Activated T-cell treated with anti-CD3 and anti-CD28 coated beads, Interleukin-2, amount 50 U/mL, for 24 hours (primary cell): ENCODE results near the gene PPP1R13L.

Source experiments
- DNase-seq: peaks from one replicate; pipeline ENCODE4 v3.0.0-alpha.2; 2020
- H3K27ac Mint-ChIP-seq: 2 replicates; pipeline ENCODE4 v1.8.0; 2020; ENCODE audit warnings: mild to moderate bottlenecking, mixed read lengths
- H3K27me3 Mint-ChIP-seq: 2 replicates; pipeline ENCODE4 v1.8.0; 2020; ENCODE audit warnings: mixed read lengths
- H3K36me3 Mint-ChIP-seq: 2 replicates; pipeline ENCODE4 v1.8.0; 2020; ENCODE audit warnings: low read depth, mixed read lengths
- H3K4me1 Mint-ChIP-seq: 2 replicates; pipeline ENCODE4 v1.8.0; 2020; ENCODE audit warnings: low read depth, mixed read lengths
- H3K4me3 Mint-ChIP-seq: 2 replicates; pipeline ENCODE4 v1.8.0; 2020; ENCODE audit warnings: mild to moderate bottlenecking, moderate library complexity, mixed read lengths
- H3K9me3 Mint-ChIP-seq: 2 replicates; pipeline ENCODE4 v1.8.0; 2020; ENCODE audit warnings: mixed read lengths

The PPP1R13L gene

DNA sequence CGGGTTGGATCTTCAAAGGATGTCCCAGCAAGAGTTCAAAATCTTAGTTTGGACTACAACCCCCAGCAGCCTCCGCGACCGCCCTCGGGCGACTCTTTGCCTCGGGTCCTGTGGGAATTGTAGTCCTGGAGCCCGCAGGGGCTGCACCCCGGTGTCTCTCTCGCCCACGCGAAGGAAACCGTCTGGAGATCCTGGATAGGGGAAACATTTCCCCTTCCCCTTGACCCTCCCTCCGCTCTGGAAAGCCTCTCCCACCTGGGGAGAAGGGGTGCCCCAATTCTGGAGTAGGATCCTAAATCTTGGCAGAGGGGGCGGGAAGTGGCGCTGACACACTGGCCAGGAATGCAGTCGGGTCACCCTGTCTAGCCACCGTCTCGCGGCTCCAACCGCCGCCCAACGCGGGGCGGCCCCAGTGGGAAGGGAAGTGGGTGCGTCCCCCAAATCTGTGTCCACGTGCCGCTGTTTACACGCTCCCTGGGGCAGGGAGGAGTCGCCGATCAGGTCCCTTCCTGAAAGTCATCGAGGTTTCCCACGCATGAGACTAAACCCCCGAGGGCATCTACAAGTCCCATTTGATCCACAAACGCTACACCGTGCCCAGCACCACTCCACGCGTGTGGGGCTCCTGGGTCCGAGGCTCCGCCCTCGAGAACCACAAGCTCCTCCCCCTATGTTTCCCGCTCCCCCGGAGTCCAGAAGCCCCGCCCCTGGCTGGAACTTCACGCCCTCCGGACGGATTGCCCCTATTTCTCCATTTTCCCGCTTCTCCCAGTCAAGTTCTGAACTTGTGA, 761 bp upstream of the PPP1R13L start:
- Mint-ChIP-seq H3K36me3 (peaks cover 38% of the 10 kb centered on the region), H3K27me3 (peaks cover 38% of the 10 kb centered on the region), H3K4me3 (peak overlapping the region; percentile 96), H3K27ac (peak overlapping the region; percentile 95), H3K4me1 (peaks cover 58% of the 10 kb centered on the region), H3K9me3 (no peaks in the 10 kb centered on the region)
- DNase-seq = peak; percentile 87

DNA sequence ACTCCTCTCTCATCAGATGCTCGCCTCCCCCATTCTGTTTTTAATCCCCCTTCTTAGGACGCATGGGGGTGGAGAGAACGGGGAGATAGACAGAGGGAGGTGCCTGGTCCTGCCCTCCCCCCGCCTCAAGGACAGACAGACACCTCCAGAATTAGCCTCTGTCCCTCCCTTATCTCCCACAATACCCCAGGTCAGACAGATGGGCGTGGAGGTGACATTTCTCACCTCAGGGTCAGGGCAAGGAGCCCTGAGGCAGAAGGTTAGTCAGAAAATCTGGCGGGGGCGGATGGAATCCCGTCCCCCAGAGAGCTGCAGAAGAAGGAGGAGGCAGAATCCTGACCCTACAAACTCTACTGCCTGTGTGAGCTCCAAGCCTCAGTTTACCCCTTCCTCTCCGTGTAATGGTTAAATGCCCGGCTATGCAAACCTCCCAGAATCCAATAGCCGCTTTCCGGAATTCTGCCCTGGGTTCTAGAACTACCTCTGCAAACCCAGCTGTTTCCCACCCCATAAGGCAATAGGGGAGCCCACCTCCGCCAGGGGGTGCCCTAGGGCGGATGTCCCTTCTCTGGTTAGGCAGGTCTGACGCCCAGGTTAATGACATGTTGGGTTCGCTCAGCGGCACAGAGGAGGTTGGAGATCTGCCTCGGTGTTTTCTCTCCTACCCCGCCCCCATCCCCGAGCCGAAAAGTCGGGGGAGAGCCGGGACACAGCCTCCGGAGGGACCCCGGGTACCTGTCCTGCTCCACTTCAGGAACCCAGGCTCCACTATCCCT, 900 bp downstream of the PPP1R13L start:
- DNase-seq = peak; percentile 73
- Mint-ChIP-seq H3K27me3 (peaks cover 47% of the 10 kb centered on the region), H3K4me3 (peak overlapping the region; percentile 96), H3K9me3 (no peaks in the 10 kb centered on the region), H3K36me3 (peaks cover 27% of the 10 kb centered on the region), H3K27ac (peak overlapping the region; percentile 15), H3K4me1 (peaks cover 51% of the 10 kb centered on the region)

DNA sequence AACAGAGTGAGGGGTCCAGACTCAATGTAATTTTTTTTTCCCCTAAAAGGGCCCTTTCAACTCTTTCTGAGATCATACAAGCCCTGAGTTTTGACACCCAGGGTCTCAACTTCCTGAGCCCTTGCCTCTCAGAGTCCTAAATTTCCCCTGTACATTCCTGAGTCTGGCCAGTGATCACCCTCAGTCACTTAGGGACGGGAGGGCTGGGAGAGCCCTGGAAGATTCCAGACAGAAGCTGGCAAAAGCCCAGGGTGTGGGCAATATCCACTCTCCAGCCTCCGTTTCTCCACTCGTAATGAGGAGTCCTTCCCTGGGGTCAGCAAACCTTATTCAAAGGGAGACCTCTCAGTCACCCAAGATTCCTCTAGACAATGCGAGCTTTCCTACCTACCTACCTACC, 1.6 kb downstream of the PPP1R13L start:
- no peak overlapping the region for H3K4me3 Mint-ChIP-seq
- H3K27me3 Mint-ChIP-seq = peaks cover 53% of the 10 kb centered on the region
- H3K4me1 Mint-ChIP-seq = peaks cover 50% of the 10 kb centered on the region
- H3K27ac Mint-ChIP-seq = no peak overlapping the region
- peaks cover 20% of the 10 kb centered on the region for H3K36me3 Mint-ChIP-seq
- no peaks in the 10 kb centered on the region for H3K9me3 Mint-ChIP-seq
- DNase-seq = no peak

GRCh38 chr19:45402298-45403061, 2.4 kb downstream of the PPP1R13L start:
- peaks cover 59% of the 10 kb centered on the region for H3K27me3 Mint-ChIP-seq
- no peaks in the 10 kb centered on the region for H3K9me3 Mint-ChIP-seq
- H3K4me1 Mint-ChIP-seq = peaks cover 44% of the 10 kb centered on the region
- peaks cover 13% of the 10 kb centered on the region for H3K36me3 Mint-ChIP-seq
- no peak overlapping the region for H3K4me3 Mint-ChIP-seq
- H3K27ac Mint-ChIP-seq = no peak overlapping the region
- peak; percentile 57 for DNase-seq

- Mint-ChIP-seq H3K27me3 (peaks cover 66% of the 10 kb centered on the region), H3K4me1 (peaks cover 42% of the 10 kb centered on the region), H3K36me3 (peaks cover 8% of the 10 kb centered on the region), H3K27ac (no peak overlapping the region), H3K9me3 (no peaks in the 10 kb centered on the region), H3K4me3 (no peak overlapping the region)
- DNase-seq = no peak
Measured at GRCh38 chr19:45401815-45402214, 3.1 kb downstream of the PPP1R13L start.

GRCh38 chr19:45400192-45400591, 4.7 kb downstream of the PPP1R13L start:
- Mint-ChIP-seq H3K36me3 (no peaks in the 10 kb centered on the region), H3K27me3 (peaks cover 73% of the 10 kb centered on the region), H3K4me3 (no peak overlapping the region), H3K9me3 (no peaks in the 10 kb centered on the region), H3K27ac (no peak overlapping the region), H3K4me1 (peaks cover 30% of the 10 kb centered on the region)
- DNase-seq = no peak

DNA sequence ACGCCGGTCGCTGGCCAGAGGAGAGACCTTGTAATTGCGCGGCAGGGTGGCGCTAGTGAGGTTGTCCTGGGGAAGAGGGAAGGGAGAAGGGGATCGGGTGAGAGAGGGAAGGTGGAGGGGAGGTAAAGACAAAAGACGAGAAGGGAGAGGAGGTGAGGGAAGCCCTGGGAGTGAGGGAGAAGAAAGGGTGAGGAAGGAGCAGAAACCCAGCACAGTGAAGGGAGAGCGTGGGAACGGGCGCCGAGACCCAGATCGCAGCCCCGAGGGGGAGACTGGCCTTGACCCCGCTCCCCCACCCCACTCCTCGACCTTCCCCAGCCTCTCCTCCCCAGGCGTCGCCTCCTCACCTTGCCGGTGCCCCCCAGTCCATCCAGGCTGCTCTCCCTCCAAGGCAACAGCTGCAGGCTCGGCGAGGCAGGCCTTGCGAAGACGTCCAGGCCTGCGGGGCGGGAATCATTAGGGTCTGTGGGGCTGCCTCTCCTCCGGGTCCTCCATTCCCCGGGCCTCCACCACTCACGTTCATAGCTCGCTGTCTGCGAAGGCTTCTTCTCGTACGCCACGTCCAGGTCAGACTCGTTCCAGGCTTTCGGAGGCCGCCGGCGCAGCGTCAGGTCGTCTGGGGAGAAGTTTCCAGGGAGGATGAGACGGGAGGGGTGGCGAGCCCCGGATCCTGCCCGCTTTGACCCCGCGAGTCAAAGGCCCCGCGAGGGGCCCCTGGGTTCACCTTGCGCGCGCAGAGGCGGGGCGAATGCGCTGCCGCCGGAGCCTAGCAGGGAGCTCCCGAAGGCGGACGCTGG, 8.8 kb downstream of the PPP1R13L start:
- DNase-seq = no peak
- Mint-ChIP-seq H3K9me3 (no peaks in the 10 kb centered on the region), H3K4me3 (no peak overlapping the region), H3K27ac (no peak overlapping the region), H3K27me3 (peaks cover 39% of the 10 kb centered on the region), H3K36me3 (no peaks in the 10 kb centered on the region), H3K4me1 (peaks cover 9% of the 10 kb centered on the region)

DNA sequence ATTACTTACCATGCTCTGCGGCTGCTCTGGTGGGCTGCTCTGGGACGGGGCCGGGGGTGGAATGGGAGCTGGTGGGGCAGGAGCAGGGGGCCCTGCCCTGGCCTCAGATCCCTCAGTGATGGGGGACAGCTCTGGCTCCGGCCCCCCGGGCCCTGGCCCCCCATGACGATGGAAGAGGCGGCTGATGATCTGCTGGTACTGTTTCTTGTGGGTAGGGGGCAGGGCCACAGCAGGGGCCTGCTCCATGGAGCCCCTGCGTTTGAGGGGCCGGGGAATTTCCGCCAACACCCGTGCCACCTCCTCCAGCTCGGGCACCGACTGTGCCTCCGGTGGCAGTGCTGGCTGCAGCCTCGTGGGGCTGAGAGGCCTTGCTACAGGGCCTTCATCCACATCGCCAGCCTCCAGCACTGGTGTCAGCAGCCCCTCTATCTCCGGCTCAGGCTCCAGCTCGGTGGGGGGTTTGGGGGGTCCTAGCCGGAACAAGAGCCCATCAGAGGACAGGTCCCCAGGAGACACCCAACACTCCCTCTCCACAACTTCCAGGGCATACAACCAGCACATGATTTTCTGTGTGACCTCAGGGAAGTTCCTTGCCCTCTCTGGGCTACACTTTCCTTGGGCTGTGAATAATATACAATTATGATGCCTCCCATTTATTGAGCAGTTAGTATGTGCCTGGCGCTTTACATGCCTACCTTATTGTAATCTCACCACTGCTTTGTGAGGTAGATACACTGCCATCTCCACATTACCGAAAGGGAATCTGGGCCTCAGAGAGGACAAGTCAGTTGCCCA, 12.8 kb downstream of the PPP1R13L start:
- no peak overlapping the region for H3K27ac Mint-ChIP-seq
- H3K27me3 Mint-ChIP-seq = peaks cover 26% of the 10 kb centered on the region
- H3K36me3 Mint-ChIP-seq = no peaks in the 10 kb centered on the region
- no peak for DNase-seq
- no peak overlapping the region for H3K4me3 Mint-ChIP-seq
- peaks cover 3% of the 10 kb centered on the region for H3K4me1 Mint-ChIP-seq
- no peaks in the 10 kb centered on the region for H3K9me3 Mint-ChIP-seq

DNA sequence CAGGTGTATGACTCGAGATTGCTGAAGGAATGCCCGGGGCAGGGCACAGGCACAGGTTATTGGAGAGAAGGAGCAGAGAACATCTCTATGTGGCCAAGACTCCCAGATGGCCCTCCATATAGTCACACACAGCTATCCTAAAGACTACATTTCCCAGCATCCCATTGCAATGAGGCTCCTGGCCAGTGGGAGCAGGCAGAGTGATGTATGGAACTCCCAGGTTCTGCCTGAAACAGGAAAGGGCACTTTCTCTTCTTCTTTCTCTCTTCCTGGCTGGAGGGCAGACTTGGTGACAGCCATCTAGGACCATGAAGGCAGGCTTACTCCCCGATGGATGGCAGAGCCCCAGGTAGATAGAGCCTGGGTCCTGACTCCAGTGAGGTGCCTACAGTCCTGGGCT, 13.5 kb downstream of the PPP1R13L start:
- Mint-ChIP-seq H3K27me3 (peaks cover 29% of the 10 kb centered on the region), H3K9me3 (no peaks in the 10 kb centered on the region), H3K4me1 (no peaks in the 10 kb centered on the region), H3K27ac (no peak overlapping the region), H3K4me3 (no peak overlapping the region), H3K36me3 (no peaks in the 10 kb centered on the region)
- no peak for DNase-seq

DNA sequence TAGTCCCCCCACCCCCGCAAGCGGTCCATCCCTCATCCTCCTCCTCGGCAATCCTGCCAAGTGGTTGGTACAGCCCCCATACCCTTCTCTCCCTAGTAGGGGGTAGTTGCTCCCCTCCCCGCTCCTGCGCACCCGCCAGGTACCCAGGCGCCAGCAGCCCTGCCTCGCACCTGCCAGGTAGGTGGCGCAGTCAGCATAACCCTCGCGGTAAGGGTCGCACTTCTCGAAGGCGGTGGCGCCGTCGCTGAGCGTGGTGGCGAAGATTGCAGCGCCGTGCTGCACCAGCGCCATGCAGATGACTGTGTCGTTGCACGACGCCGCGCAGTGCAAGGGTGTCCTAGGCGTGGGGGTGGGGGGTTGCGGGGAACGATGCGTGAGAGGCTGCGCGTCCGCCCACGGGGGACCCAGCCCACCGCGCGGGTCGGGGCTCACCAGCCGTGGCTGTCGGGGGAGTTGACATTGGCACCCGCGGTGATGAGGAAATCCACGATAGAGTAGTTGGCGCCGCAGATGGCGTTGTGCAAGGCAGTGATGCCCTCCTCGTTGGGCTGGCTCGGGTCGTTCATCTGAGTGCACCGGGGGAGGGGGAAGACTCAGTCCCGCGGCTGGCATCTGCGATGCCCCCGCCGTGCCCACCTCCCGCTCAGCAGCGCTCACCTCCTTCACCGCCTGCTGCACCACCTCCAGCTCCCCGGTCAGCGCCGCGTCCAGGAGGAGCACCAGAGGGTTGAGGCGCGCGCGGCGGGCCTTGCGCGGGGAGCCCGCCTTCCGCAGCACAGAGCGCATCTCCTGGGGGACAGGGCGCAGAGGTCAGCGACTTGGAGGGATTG, 19.3 kb downstream of the PPP1R13L start:
- H3K27me3 Mint-ChIP-seq = peaks cover 44% of the 10 kb centered on the region
- H3K27ac Mint-ChIP-seq = no peak overlapping the region
- no peak overlapping the region for H3K4me3 Mint-ChIP-seq
- no peak for DNase-seq
- no peaks in the 10 kb centered on the region for H3K4me1 Mint-ChIP-seq
- H3K36me3 Mint-ChIP-seq = no peaks in the 10 kb centered on the region
- H3K9me3 Mint-ChIP-seq = no peaks in the 10 kb centered on the region

GRCh38 chr19:45382426-45382825, 22.4 kb downstream of the PPP1R13L start:
- H3K9me3 Mint-ChIP-seq = no peaks in the 10 kb centered on the region
- no peak overlapping the region for H3K27ac Mint-ChIP-seq
- no peak for DNase-seq
- H3K4me1 Mint-ChIP-seq = peaks cover 5% of the 10 kb centered on the region
- H3K36me3 Mint-ChIP-seq = no peaks in the 10 kb centered on the region
- peaks cover 35% of the 10 kb centered on the region for H3K27me3 Mint-ChIP-seq
- no peak overlapping the region for H3K4me3 Mint-ChIP-seq

- Mint-ChIP-seq H3K9me3 (no peaks in the 10 kb centered on the region), H3K4me1 (peaks cover 12% of the 10 kb centered on the region), H3K27ac (no peak overlapping the region), H3K4me3 (no peak overlapping the region), H3K27me3 (peaks cover 14% of the 10 kb centered on the region), H3K36me3 (no peaks in the 10 kb centered on the region)
- DNase-seq = no peak
Measured at GRCh38 chr19:45380107-45380506, 24.8 kb downstream of the PPP1R13L start.
